ENCODE data around the gene MYO15A.

MYO15A gene

GRCh38 chr17:18185832-18186626, 77.5 kb downstream of the MYO15A start:
- Histone ChIP-seq H3K4me3 (ENCODE audit: low read length) (peak overlapping the region; percentile 9), H3K9ac (ENCODE audit: low read length) (peak overlapping the region; percentile 67), H3K9me3 (ENCODE audit: control insufficient read depth, low read length) (no peaks in the 10 kb centered on the region), H3K36me3 (ENCODE audit: control insufficient read depth, insufficient read depth, low read length) (peaks cover 4% of the 10 kb centered on the region), H3K4me1 (ENCODE audit: control insufficient read depth, insufficient read depth, low read length) (peaks cover 57% of the 10 kb centered on the region), H3K27me3 (ENCODE audit: control insufficient read depth, insufficient read depth, low read length) (no peaks in the 10 kb centered on the region)

- Histone ChIP-seq H3K9me3 (ENCODE audit: control insufficient read depth, low read length) (no peaks in the 10 kb centered on the region), H3K9ac (ENCODE audit: low read length) (peak overlapping the region; percentile 67), H3K36me3 (ENCODE audit: control insufficient read depth, insufficient read depth, low read length) (peaks cover 4% of the 10 kb centered on the region), H3K27me3 (ENCODE audit: control insufficient read depth, insufficient read depth, low read length) (no peaks in the 10 kb centered on the region), H3K4me1 (ENCODE audit: control insufficient read depth, insufficient read depth, low read length) (peaks cover 61% of the 10 kb centered on the region), H3K4me3 (ENCODE audit: low read length) (no peak overlapping the region)
Measured at GRCh38 chr17:18186627-18186982, 78.0 kb downstream of the MYO15A start.

GRCh38 chr17:18187226-18187625, 78.7 kb downstream of the MYO15A start:
- H3K36me3 ChIP-seq (ENCODE audit: control insufficient read depth, insufficient read depth, low read length) = peaks cover 4% of the 10 kb centered on the region
- no peaks in the 10 kb centered on the region for H3K27me3 ChIP-seq (ENCODE audit: control insufficient read depth, insufficient read depth, low read length)
- H3K9ac ChIP-seq (ENCODE audit: low read length) = peak overlapping the region; percentile 14
- no peak overlapping the region for H3K4me3 ChIP-seq (ENCODE audit: low read length)
- no peaks in the 10 kb centered on the region for H3K9me3 ChIP-seq (ENCODE audit: control insufficient read depth, low read length)
- H3K4me1 ChIP-seq (ENCODE audit: control insufficient read depth, insufficient read depth, low read length) = peaks cover 61% of the 10 kb centered on the region

GRCh38 chr17:18187821-18188761, 79.5 kb downstream of the MYO15A start:
- H3K4me3 ChIP-seq (ENCODE audit: low read length) = no peak overlapping the region
- H3K36me3 ChIP-seq (ENCODE audit: control insufficient read depth, insufficient read depth, low read length) = peaks cover 4% of the 10 kb centered on the region
- H3K9me3 ChIP-seq (ENCODE audit: control insufficient read depth, low read length) = no peaks in the 10 kb centered on the region
- H3K4me1 ChIP-seq (ENCODE audit: control insufficient read depth, insufficient read depth, low read length) = peaks cover 59% of the 10 kb centered on the region
- H3K9ac ChIP-seq (ENCODE audit: low read length) = peak overlapping the region; percentile 44
- H3K27me3 ChIP-seq (ENCODE audit: control insufficient read depth, insufficient read depth, low read length) = no peaks in the 10 kb centered on the region

- H3K9me3 ChIP-seq (ENCODE audit: control insufficient read depth, low read length) = no peaks in the 10 kb centered on the region
- no peak overlapping the region for H3K4me3 ChIP-seq (ENCODE audit: low read length)
- H3K4me1 ChIP-seq (ENCODE audit: control insufficient read depth, insufficient read depth, low read length) = peaks cover 59% of the 10 kb centered on the region
- H3K9ac ChIP-seq (ENCODE audit: low read length) = no peak overlapping the region
- H3K36me3 ChIP-seq (ENCODE audit: control insufficient read depth, insufficient read depth, low read length) = peaks cover 4% of the 10 kb centered on the region
- no peaks in the 10 kb centered on the region for H3K27me3 ChIP-seq (ENCODE audit: control insufficient read depth, insufficient read depth, low read length)
Measured at GRCh38 chr17:18190628-18191235, 82.2 kb downstream of the MYO15A start.

GRCh38 chr17:18191236-18191667, 82.7 kb downstream of the MYO15A start:
- Histone ChIP-seq H3K36me3 (ENCODE audit: control insufficient read depth, insufficient read depth, low read length) (peaks cover 4% of the 10 kb centered on the region), H3K9ac (ENCODE audit: low read length) (no peak overlapping the region), H3K27me3 (ENCODE audit: control insufficient read depth, insufficient read depth, low read length) (no peaks in the 10 kb centered on the region), H3K9me3 (ENCODE audit: control insufficient read depth, low read length) (no peaks in the 10 kb centered on the region), H3K4me1 (ENCODE audit: control insufficient read depth, insufficient read depth, low read length) (peaks cover 55% of the 10 kb centered on the region), H3K4me3 (ENCODE audit: low read length) (no peak overlapping the region)

- Histone ChIP-seq H3K4me1 (ENCODE audit: control insufficient read depth, insufficient read depth, low read length) (peaks cover 49% of the 10 kb centered on the region), H3K36me3 (ENCODE audit: control insufficient read depth, insufficient read depth, low read length) (peaks cover 4% of the 10 kb centered on the region), H3K27me3 (ENCODE audit: control insufficient read depth, insufficient read depth, low read length) (no peaks in the 10 kb centered on the region), H3K4me3 (ENCODE audit: low read length) (no peak overlapping the region), H3K9me3 (ENCODE audit: control insufficient read depth, low read length) (no peaks in the 10 kb centered on the region), H3K9ac (ENCODE audit: low read length) (no peak overlapping the region)
Measured at GRCh38 chr17:18191967-18192366, 83.4 kb downstream of the MYO15A start.

GRCh38 chr17:18194394-18194793, 85.8 kb downstream of the MYO15A start:
- no peaks in the 10 kb centered on the region for H3K36me3 ChIP-seq (ENCODE audit: control insufficient read depth, insufficient read depth, low read length)
- peaks cover 28% of the 10 kb centered on the region for H3K4me1 ChIP-seq (ENCODE audit: control insufficient read depth, insufficient read depth, low read length)
- no peaks in the 10 kb centered on the region for H3K27me3 ChIP-seq (ENCODE audit: control insufficient read depth, insufficient read depth, low read length)
- no peak overlapping the region for H3K9ac ChIP-seq (ENCODE audit: low read length)
- no peak overlapping the region for H3K4me3 ChIP-seq (ENCODE audit: low read length)
- no peaks in the 10 kb centered on the region for H3K9me3 ChIP-seq (ENCODE audit: control insufficient read depth, low read length)

GRCh38 chr17:18194804-18195203, 86.2 kb downstream of the MYO15A start:
- Histone ChIP-seq H3K4me3 (ENCODE audit: low read length) (no peak overlapping the region), H3K9ac (ENCODE audit: low read length) (no peak overlapping the region), H3K36me3 (ENCODE audit: control insufficient read depth, insufficient read depth, low read length) (no peaks in the 10 kb centered on the region), H3K27me3 (ENCODE audit: control insufficient read depth, insufficient read depth, low read length) (no peaks in the 10 kb centered on the region), H3K4me1 (ENCODE audit: control insufficient read depth, insufficient read depth, low read length) (peaks cover 24% of the 10 kb centered on the region), H3K9me3 (ENCODE audit: control insufficient read depth, low read length) (no peaks in the 10 kb centered on the region)

GRCh38 chr17:18195246-18195645, 86.7 kb downstream of the MYO15A start:
- H3K9me3 ChIP-seq (ENCODE audit: control insufficient read depth, low read length) = no peaks in the 10 kb centered on the region
- H3K27me3 ChIP-seq (ENCODE audit: control insufficient read depth, insufficient read depth, low read length) = no peaks in the 10 kb centered on the region
- no peak overlapping the region for H3K4me3 ChIP-seq (ENCODE audit: low read length)
- no peak overlapping the region for H3K9ac ChIP-seq (ENCODE audit: low read length)
- no peaks in the 10 kb centered on the region for H3K36me3 ChIP-seq (ENCODE audit: control insufficient read depth, insufficient read depth, low read length)
- H3K4me1 ChIP-seq (ENCODE audit: control insufficient read depth, insufficient read depth, low read length) = peaks cover 20% of the 10 kb centered on the region

- Histone ChIP-seq H3K27me3 (ENCODE audit: control insufficient read depth, insufficient read depth, low read length) (no peaks in the 10 kb centered on the region), H3K4me3 (ENCODE audit: low read length) (no peak overlapping the region), H3K9ac (ENCODE audit: low read length) (no peak overlapping the region), H3K9me3 (ENCODE audit: control insufficient read depth, low read length) (no peaks in the 10 kb centered on the region), H3K4me1 (ENCODE audit: control insufficient read depth, insufficient read depth, low read length) (no peaks in the 10 kb centered on the region), H3K36me3 (ENCODE audit: control insufficient read depth, insufficient read depth, low read length) (no peaks in the 10 kb centered on the region)
Measured at GRCh38 chr17:18197535-18198194, 89.1 kb downstream of the MYO15A start.
